OCI-LY1 (cell line): Measurements from ENCODE around the gene ICE2.

ENCODE experiments used
- H2AFZ ChIP-seq: fragments of 200-600 bp; sonication (generic), shearing (Covaris generic); 2 replicates; pipeline ENCODE4 v1.6.0; 2014; ENCODE audit warnings: antibody characterized with exemption, mild to moderate bottlenecking, low read length
- H3F3A ChIP-seq: fragments of 200-600 bp; sonication (generic), shearing (Covaris generic); 2 replicates; pipeline ENCODE4 v1.6.0; 2014; ENCODE audit warnings: mild to moderate bottlenecking, antibody characterized with exemption, low read length, moderate library complexity; ENCODE audit not compliant: insufficient read depth
- H3K27ac ChIP-seq: fragments of 200-600 bp; sonication (generic); 2 replicates; pipeline ENCODE4 v1.5.1; 2014; ENCODE audit warnings: low read length, mixed run types, mild to moderate bottlenecking, low read depth; ENCODE audit not compliant: poor library complexity, severe bottlenecking
- H3K27me3 ChIP-seq: fragments of 200-600 bp; sonication (generic); 2 replicates; pipeline ENCODE4 v1.6.0; 2014; ENCODE audit warnings: antibody characterized with exemption, mild to moderate bottlenecking, low read length, moderate library complexity; ENCODE audit not compliant: insufficient read depth
- H3K36me3 ChIP-seq: fragments of 200-600 bp; sonication (generic); 2 replicates; pipeline ENCODE4 v1.6.1; 2014; ENCODE audit warnings: mild to moderate bottlenecking, antibody characterized with exemption, low read length, moderate library complexity, mixed read lengths; ENCODE audit not compliant: insufficient read depth
- H3K4me1 ChIP-seq: fragments of 200-600 bp; sonication (generic); 2 replicates; pipeline ENCODE4 v1.5.1; 2014; ENCODE audit warnings: mild to moderate bottlenecking, low read length, moderate library complexity; ENCODE audit not compliant: insufficient read depth, severe bottlenecking
- H3K4me2 ChIP-seq: fragments of 200-600 bp; sonication (generic), shearing (Covaris generic); 2 replicates; pipeline ENCODE4 v1.6.1; 2014; ENCODE audit warnings: low read length
- H3K4me3 ChIP-seq: fragments of 200-600 bp; sonication (generic); 2 replicates; pipeline ENCODE4 v1.5.1; 2014; ENCODE audit warnings: low read length, low read depth, mild to moderate bottlenecking, mixed read lengths; ENCODE audit not compliant: poor library complexity, severe bottlenecking
- H3K79me2 ChIP-seq: fragments of 200-600 bp; shearing (Covaris generic); 2 replicates; pipeline ENCODE4 v1.6.1; 2016; ENCODE audit warnings: mixed run types, low read length, mixed read lengths; ENCODE audit not compliant: insufficient read depth
- H3K9ac ChIP-seq: fragments of 200-600 bp; sonication (generic), shearing (Covaris generic); 2 replicates; pipeline ENCODE4 v1.6.1; 2014; ENCODE audit warnings: mild to moderate bottlenecking, low read length, mixed read lengths
- H3K9me2 ChIP-seq: fragments of 200-600 bp; sonication (generic), shearing (Covaris generic); 2 replicates; pipeline ENCODE4 v1.6.1; 2014; ENCODE audit warnings: low read depth, mild to moderate bottlenecking, low read length, mixed read lengths
- H3K9me3 ChIP-seq: fragments of 200-600 bp; shearing (Covaris generic); 2 replicates; pipeline ENCODE4 v1.6.1; 2014; ENCODE audit warnings: low read length, mixed read lengths
- H4K20me1 ChIP-seq: fragments of 200-600 bp; sonication (generic), shearing (Covaris generic); 2 replicates; pipeline ENCODE4 v1.6.0; 2016; ENCODE audit warnings: mild to moderate bottlenecking, low read length; ENCODE audit not compliant: insufficient read depth
- CTCF ChIP-seq: fragments of 200-600 bp; sonication (generic), shearing (Covaris generic); IDR thresholded peaks from 2 replicates; pipeline ENCODE4 v1.5.1; 2017; ENCODE audit warnings: mild to moderate bottlenecking, antibody characterized with exemption, low read length, moderate library complexity, mixed read lengths
- EZH2 ChIP-seq: fragments of 200-600 bp; sonication (generic), shearing (Covaris generic); IDR thresholded peaks from 2 replicates; pipeline ENCODE4 v1.8.0; 2017; ENCODE audit warnings: borderline replicate concordance, mixed run types, mild to moderate bottlenecking, antibody characterized with exemption, low read length, moderate library complexity, mixed read lengths

ICE2 gene

GRCh38 chr15:60391722-60392315 is 87.1 kb downstream of the ICE2 start:
- Histone ChIP-seq H4K20me1 (no peaks in the 10 kb centered on the region), H3K27ac (no peak overlapping the region), H3K27me3 (peaks cover 5% of the 10 kb centered on the region; the same call in 1 of the 2 replicates), H2AFZ (no peak overlapping the region), H3K9ac (no peak overlapping the region), H3K79me2 (no peaks in the 10 kb centered on the region), H3K9me2 (no peaks in the 10 kb centered on the region), H3K9me3 (no peaks in the 10 kb centered on the region), H3K36me3 (no peaks in the 10 kb centered on the region), H3K4me1 (no peaks in the 10 kb centered on the region), H3F3A (no peaks in the 10 kb centered on the region), H3K4me2 (no peak overlapping the region), H3K4me3 (no peak overlapping the region)
- TF ChIP-seq CTCF (no peak), EZH2 (no peak)

- Histone ChIP-seq H3K4me1 (no peaks in the 10 kb centered on the region), H2AFZ (no peak overlapping the region), H3K9me2 (no peaks in the 10 kb centered on the region), H3K36me3 (no peaks in the 10 kb centered on the region), H3K9ac (no peak overlapping the region), H3K27ac (no peak overlapping the region), H3K4me2 (no peak overlapping the region), H3K79me2 (no peaks in the 10 kb centered on the region), H3K4me3 (no peak overlapping the region), H4K20me1 (no peaks in the 10 kb centered on the region), H3K9me3 (no peaks in the 10 kb centered on the region), H3K27me3 (peaks cover 5% of the 10 kb centered on the region; the same call in 1 of the 2 replicates), H3F3A (no peaks in the 10 kb centered on the region)
- TF ChIP-seq CTCF (no peak), EZH2 (no peak)
Measured at GRCh38 chr15:60390871-60391501, 88.0 kb downstream of the ICE2 start.

GRCh38 chr15:60390231-60390630 is 88.7 kb downstream of the ICE2 start:
- no peaks in the 10 kb centered on the region for H3K9me3 ChIP-seq
- H3K36me3 ChIP-seq, result no peaks in the 10 kb centered on the region
- H3K27ac ChIP-seq, result no peak overlapping the region
- H4K20me1 ChIP-seq, result no peaks in the 10 kb centered on the region
- H3K4me2 ChIP-seq, result no peak overlapping the region
- H3K9ac ChIP-seq, result no peak overlapping the region
- TF ChIP-seq EZH2 (no peak), CTCF (no peak)
- H3F3A ChIP-seq, result no peaks in the 10 kb centered on the region
- H3K79me2 ChIP-seq, result no peaks in the 10 kb centered on the region
- no peak overlapping the region for H3K4me3 ChIP-seq
- H3K27me3 ChIP-seq, result peaks cover 5% of the 10 kb centered on the region; the same call in 1 of the 2 replicates
- H3K9me2 ChIP-seq, result no peaks in the 10 kb centered on the region
- H2AFZ ChIP-seq, result no peak overlapping the region
- no peaks in the 10 kb centered on the region for H3K4me1 ChIP-seq
